WTC11 (cell line): ENCODE data around the gene EPHA2. TPM values are rescaled to one million over a fixed set of nuclear protein-coding genes. Genes with fewer than 3 reads are reported as not detected.

Experiments
- ATAC-seq: fragments of 200-7000 bp; cut with Tn5 transposase; 2 replicates; pipeline ENCODE4 v1.10.0; 2021; ENCODE audit warnings: mild to moderate bottlenecking, moderate library complexity
- CTCF ChIA-PET: fragments of 300-600 bp; sonication (Branson Sonifier 250); formaldehyde crosslinking; loops from one replicate; lab custom pipeline; 2021; ENCODE audit warnings: antibody characterized with exemption; lab: Charles Lee
- POLR2A ChIA-PET: fragments of 350-600 bp; sonication (Branson Sonifier 250); formaldehyde crosslinking; loops from one replicate; lab custom pipeline; 2021; ENCODE audit warnings: antibody characterized with exemption; lab: Charles Lee
- DNase-seq: peaks from one replicate; pipeline ENCODE4 v3.0.0; 2021; ENCODE audit warnings: low spot score
- H3K27ac Mint-ChIP-seq: 2 replicates; pipeline ENCODE4 v1.8.0; 2021; ENCODE audit warnings: mixed read lengths
- H3K27me3 Mint-ChIP-seq: 2 replicates; pipeline ENCODE4 v1.8.0; 2021; ENCODE audit warnings: low read depth, mild to moderate bottlenecking, moderate library complexity, mixed read lengths
- H3K36me3 Mint-ChIP-seq: 2 replicates; pipeline ENCODE4 v1.8.0; 2021; ENCODE audit warnings: mixed read lengths
- H3K4me1 Mint-ChIP-seq: 2 replicates; pipeline ENCODE4 v1.8.0; 2022; ENCODE audit warnings: mixed read lengths
- H3K4me3 Mint-ChIP-seq: 2 replicates; pipeline ENCODE4 v1.8.0; 2021; ENCODE audit warnings: mild to moderate bottlenecking, moderate library complexity, mixed read lengths
- H3K9me3 Mint-ChIP-seq: 2 replicates; pipeline ENCODE4 v1.8.0; 2021; ENCODE audit warnings: mixed read lengths
- CREB1 ChIP-seq: sonication (generic); formaldehyde crosslinking; IDR thresholded peaks from 2 replicates; pipeline ENCODE4 v1.8.0; 2023; ENCODE audit warnings: mild to moderate bottlenecking, missing genetic modification reagents
- FOXJ3 ChIP-seq: sonication (generic); formaldehyde crosslinking; IDR thresholded peaks from 2 replicates; pipeline ENCODE4 v1.9.0; 2021; ENCODE audit warnings: missing genetic modification reagents, mild to moderate bottlenecking, borderline replicate concordance
- FOXK1 ChIP-seq: sonication (generic); formaldehyde crosslinking; IDR thresholded peaks from 2 replicates; pipeline ENCODE4 v1.8.0; 2022; ENCODE audit warnings: mild to moderate bottlenecking, moderate library complexity, missing genetic modification reagents
- GABPB1 ChIP-seq: sonication (generic); formaldehyde crosslinking; IDR thresholded peaks from 2 replicates; pipeline ENCODE4 v1.8.1; 2023; ENCODE audit warnings: mild to moderate bottlenecking, missing genetic modification reagents
- JUN ChIP-seq: sonication (generic); formaldehyde crosslinking; IDR thresholded peaks from 2 replicates; pipeline ENCODE4 v1.8.0; 2023; ENCODE audit warnings: mild to moderate bottlenecking, missing genetic modification reagents
- MXD4 ChIP-seq: fragments of 250-450 bp; sonication (Bioruptor Pico); IDR thresholded peaks from 2 replicates; pipeline ENCODE4 v1.8.0; 2021; ENCODE audit warnings: mild to moderate bottlenecking, moderate library complexity, borderline replicate concordance
- MYBL2 ChIP-seq: sonication (generic); formaldehyde crosslinking; IDR thresholded peaks from 2 replicates; pipeline ENCODE4 v1.8.1; 2023; ENCODE audit warnings: mild to moderate bottlenecking, moderate library complexity, missing genetic modification reagents
- NFE2L1 ChIP-seq: sonication (generic); formaldehyde crosslinking; IDR thresholded peaks from 2 replicates; pipeline ENCODE4 v1.8.1; 2023; ENCODE audit warnings: missing genetic modification reagents
- NR2C2 ChIP-seq: sonication (generic); formaldehyde crosslinking; IDR thresholded peaks from 2 replicates; pipeline ENCODE4 v1.8.0; 2022; ENCODE audit warnings: mild to moderate bottlenecking, missing genetic modification reagents
- NR3C1 ChIP-seq: sonication (generic); formaldehyde crosslinking; conservative IDR thresholded peaks from 2 replicates; pipeline ENCODE4 v1.8.1; 2023; ENCODE audit warnings: low read depth, mild to moderate bottlenecking, missing genetic modification reagents
- RORB ChIP-seq: fragments of 250-450 bp; sonication (Bioruptor Pico); IDR thresholded peaks from 2 replicates; pipeline ENCODE4 v1.9.0; 2021; ENCODE audit warnings: mild to moderate bottlenecking
- SMAD3 ChIP-seq: sonication (generic); formaldehyde crosslinking; IDR thresholded peaks from 2 replicates; pipeline ENCODE4 v1.8.0; 2022; ENCODE audit warnings: missing genetic modification reagents, mild to moderate bottlenecking, borderline replicate concordance
- TEAD1 ChIP-seq: sonication (generic); formaldehyde crosslinking; IDR thresholded peaks from 2 replicates; pipeline ENCODE4 v1.8.0; 2022; ENCODE audit warnings: mild to moderate bottlenecking, missing genetic modification reagents
- ZNF138 ChIP-seq: sonication (generic); formaldehyde crosslinking; conservative IDR thresholded peaks from 2 replicates; pipeline ENCODE4 v1.8.1; 2022; ENCODE audit warnings: mild to moderate bottlenecking, moderate library complexity, missing genetic modification reagents
- ZNF219 ChIP-seq: sonication (generic); formaldehyde crosslinking; IDR thresholded peaks from 2 replicates; pipeline ENCODE4 v1.8.0; 2023; ENCODE audit warnings: missing genetic modification reagents, mild to moderate bottlenecking, borderline replicate concordance
- ZNF396 ChIP-seq: fragments of 250-450 bp; sonication (Bioruptor Pico); IDR thresholded peaks from 2 replicates; pipeline ENCODE4 v1.8.0; 2021; ENCODE audit warnings: mild to moderate bottlenecking, moderate library complexity, borderline replicate concordance
- total RNA-seq: library from RNA; stranded (reverse); gene quantifications from 3 replicates; pipeline ENCODE4 v1.2.3, GENCODE V29; 2021
- TF ChIP-seq, protein P1 (sequence below): sonication (generic); formaldehyde crosslinking; conservative IDR thresholded peaks from 2 replicates; pipeline ENCODE4 v1.8.1; 2022; ENCODE audit warnings: mild to moderate bottlenecking, missing genetic modification reagents
- TF ChIP-seq, protein P2 (sequence below): sonication (generic); formaldehyde crosslinking; IDR thresholded peaks from 2 replicates; pipeline ENCODE4 v1.8.1; 2023; ENCODE audit warnings: mild to moderate bottlenecking, missing genetic modification reagents, borderline replicate concordance
- TF ChIP-seq, protein P3 (sequence below): sonication (generic); formaldehyde crosslinking; IDR thresholded peaks from 2 replicates; pipeline ENCODE4 v1.8.0; 2022; ENCODE audit warnings: mild to moderate bottlenecking, missing genetic modification reagents
- TF ChIP-seq, protein P4 (sequence below): sonication (generic); formaldehyde crosslinking; IDR thresholded peaks from 2 replicates; pipeline ENCODE4 v1.8.0; 2022; ENCODE audit warnings: mild to moderate bottlenecking, missing genetic modification reagents
- TF ChIP-seq, protein P5 (sequence below): sonication (generic); formaldehyde crosslinking; IDR thresholded peaks from 2 replicates; pipeline ENCODE4 v1.8.1; 2022; ENCODE audit warnings: low read depth, missing genetic modification reagents, borderline replicate concordance
- TF ChIP-seq, protein P6 (sequence below): sonication (generic); formaldehyde crosslinking; IDR thresholded peaks from 2 replicates; pipeline ENCODE4 v1.8.1; 2023; ENCODE audit warnings: mild to moderate bottlenecking, missing genetic modification reagents
- TF ChIP-seq, protein P7 (sequence below): fragments of 250-450 bp; sonication (Bioruptor Pico); IDR thresholded peaks from 2 replicates; pipeline ENCODE4 v2.1.2; 2022; ENCODE audit warnings: mild to moderate bottlenecking, moderate library complexity

EPHA2 gene
- total RNA-seq, 1 experiment from 2014 or later, result 44.4 TPM

DNA sequence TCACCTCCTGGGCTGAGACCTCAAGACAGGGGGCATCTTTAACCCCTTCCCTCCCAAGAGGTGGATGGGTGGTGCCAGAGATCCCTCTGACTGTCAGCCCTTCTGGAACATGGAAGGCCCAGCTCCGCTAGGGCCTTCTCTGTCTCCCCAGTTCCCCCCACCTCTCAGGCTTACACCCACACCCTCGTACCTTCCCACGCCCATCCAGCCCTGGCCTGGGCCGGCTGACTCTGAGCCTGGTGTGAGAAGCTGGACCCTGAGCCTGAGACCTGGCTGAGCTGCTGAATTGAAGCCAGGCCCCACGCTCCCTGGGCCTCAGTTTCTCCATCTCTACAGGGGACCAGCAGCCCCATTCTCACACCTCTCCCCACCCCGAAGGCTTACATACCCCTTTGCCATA lies 5.4 kb downstream of the EPHA2 start (continued):
- TF ChIP-seq NR2C2 (CRISPR knock-in tag), result no peak
- no peak for TF ChIP-seq ZNF138 (CRISPR knock-in tag)
- TF ChIP-seq, protein P1, sequence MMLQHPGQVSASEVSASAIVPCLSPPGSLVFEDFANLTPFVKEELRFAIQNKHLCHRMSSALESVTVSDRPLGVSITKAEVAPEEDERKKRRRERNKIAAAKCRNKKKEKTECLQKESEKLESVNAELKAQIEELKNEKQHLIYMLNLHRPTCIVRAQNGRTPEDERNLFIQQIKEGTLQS (CRISPR knock-in tag), result no peak

DNA sequence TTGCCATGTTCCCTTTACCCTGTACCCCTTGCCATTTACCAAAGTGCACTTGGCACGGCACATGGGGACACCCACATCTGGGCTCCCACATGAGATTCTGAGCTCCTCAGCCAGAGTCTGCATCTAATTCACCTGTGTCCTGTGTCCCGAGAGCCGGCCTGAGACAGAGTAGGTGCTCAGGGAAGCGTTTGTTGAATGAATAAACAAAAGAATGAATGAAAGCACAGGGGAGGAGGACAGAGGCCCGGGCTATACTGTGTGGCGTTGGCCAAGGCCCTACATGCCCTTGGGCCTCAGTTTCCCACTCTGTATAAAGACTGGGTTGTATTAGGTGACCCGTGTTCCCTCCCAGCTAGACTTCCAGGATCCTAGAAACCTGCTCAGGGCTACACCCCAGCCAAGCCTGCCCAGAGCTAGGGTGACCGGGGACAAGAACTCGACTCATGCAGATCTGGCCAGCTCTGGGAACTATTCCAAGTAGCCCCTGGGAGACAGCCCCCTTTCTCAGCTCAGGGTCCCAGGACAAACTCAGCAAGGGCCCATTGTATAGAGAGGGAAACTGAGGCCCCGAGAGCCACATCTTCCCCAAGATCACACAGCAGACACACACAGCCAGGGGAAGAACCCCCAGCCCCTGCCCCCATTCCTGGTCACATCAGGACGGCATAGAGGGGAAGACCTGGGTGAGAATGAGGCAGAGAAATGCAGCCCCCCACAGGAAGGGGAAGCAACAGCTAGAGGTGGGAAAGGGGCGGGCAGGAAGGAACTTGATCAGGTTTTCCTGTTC lies 6.0 kb downstream of the EPHA2 start:
- Mint-ChIP-seq H3K9me3 (no peaks in the 10 kb centered on the region), H3K36me3 (peaks cover 25% of the 10 kb centered on the region), H3K27me3 (no peaks in the 10 kb centered on the region), H3K4me1 (peaks cover 66% of the 10 kb centered on the region), H3K4me3 (no peak overlapping the region), H3K27ac (no peak overlapping the region)
- ATAC-seq (no peak), DNase-seq (no peak)
- ChIA-PET POLR2A (interaction anchor here (1.0 kb wide), 1 partner anchor 32 kb away, joined by 3 read pairs; no protein-coding TSS in a partner anchor), CTCF (interaction anchor here (1.1 to 14.1 kb wide), 2 partner anchors 40 to 69 kb away, joined by 3 to 204 read pairs; no protein-coding TSS in a partner anchor)
- TF ChIP-seq RORB (CRISPR knock-in tag) (no peak), FOXK1 (CRISPR knock-in tag) (no peak), TEAD1 (CRISPR knock-in tag) (no peak), MYBL2 (CRISPR knock-in tag) (no peak)

DNA sequence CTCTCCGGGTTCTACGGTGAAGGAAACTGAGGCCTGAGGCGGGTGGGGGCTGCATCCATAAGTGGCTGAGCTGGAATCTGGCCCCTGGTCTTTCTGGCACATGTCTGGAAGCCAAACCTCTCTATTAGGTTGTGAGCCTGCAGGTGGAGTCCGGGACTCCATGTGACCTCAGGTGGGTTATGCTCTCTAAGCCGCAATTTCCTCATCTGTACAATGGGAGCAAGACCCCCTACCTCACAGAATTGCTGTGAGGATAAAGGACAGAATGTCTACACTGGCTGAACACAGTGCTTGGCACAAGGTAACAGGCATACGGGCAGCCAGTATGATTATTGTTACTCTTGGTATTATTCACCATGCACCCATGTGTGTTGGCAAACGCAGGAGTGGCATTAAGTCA lies 6.7 kb downstream of the EPHA2 start:
- ChIA-PET POLR2A (no interaction called here), CTCF (interaction anchor here (14.1 kb wide), 1 partner anchor 68 kb away, joined by 204 read pairs; no protein-coding TSS in a partner anchor)
- Mint-ChIP-seq H3K27ac (no peak overlapping the region; the same call in 1 of the 2 replicates), H3K4me1 (peaks cover 70% of the 10 kb centered on the region), H3K4me3 (no peak overlapping the region), H3K9me3 (no peaks in the 10 kb centered on the region), H3K36me3 (peaks cover 30% of the 10 kb centered on the region), H3K27me3 (no peaks in the 10 kb centered on the region)
- ATAC-seq, result no peak
- TF ChIP-seq MYBL2 (CRISPR knock-in tag) (no peak), SMAD3 (CRISPR knock-in tag) (no peak), MXD4 (CRISPR knock-in tag) (no peak), NFE2L1 (no peak), FOXJ3 (CRISPR knock-in tag) (no peak), FOXK1 (CRISPR knock-in tag) (no peak), GABPB1 (no peak), NR3C1 (no peak), JUN (CRISPR knock-in tag) (no peak), ZNF396 (CRISPR knock-in tag) (no peak), ZNF219 (no peak), CREB1 (CRISPR knock-in tag) (no peak)
- TF ChIP-seq, protein P2, sequence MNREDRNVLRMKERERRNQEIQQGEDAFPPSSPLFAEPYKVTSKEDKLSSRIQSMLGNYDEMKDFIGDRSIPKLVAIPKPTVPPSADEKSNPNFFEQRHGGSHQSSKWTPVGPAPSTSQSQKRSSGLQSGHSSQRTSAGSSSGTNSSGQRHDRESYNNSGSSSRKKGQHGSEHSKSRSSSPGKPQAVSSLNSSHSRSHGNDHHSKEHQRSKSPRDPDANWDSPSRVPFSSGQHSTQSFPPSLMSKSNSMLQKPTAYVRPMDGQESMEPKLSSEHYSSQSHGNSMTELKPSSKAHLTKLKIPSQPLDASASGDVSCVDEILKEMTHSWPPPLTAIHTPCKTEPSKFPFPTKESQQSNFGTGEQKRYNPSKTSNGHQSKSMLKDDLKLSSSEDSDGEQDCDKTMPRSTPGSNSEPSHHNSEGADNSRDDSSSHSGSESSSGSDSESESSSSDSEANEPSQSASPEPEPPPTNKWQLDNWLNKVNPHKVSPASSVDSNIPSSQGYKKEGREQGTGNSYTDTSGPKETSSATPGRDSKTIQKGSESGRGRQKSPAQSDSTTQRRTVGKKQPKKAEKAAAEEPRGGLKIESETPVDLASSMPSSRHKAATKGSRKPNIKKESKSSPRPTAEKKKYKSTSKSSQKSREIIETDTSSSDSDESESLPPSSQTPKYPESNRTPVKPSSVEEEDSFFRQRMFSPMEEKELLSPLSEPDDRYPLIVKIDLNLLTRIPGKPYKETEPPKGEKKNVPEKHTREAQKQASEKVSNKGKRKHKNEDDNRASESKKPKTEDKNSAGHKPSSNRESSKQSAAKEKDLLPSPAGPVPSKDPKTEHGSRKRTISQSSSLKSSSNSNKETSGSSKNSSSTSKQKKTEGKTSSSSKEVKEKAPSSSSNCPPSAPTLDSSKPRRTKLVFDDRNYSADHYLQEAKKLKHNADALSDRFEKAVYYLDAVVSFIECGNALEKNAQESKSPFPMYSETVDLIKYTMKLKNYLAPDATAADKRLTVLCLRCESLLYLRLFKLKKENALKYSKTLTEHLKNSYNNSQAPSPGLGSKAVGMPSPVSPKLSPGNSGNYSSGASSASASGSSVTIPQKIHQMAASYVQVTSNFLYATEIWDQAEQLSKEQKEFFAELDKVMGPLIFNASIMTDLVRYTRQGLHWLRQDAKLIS (CRISPR knock-in tag), result no peak
- TF ChIP-seq, protein P3, sequence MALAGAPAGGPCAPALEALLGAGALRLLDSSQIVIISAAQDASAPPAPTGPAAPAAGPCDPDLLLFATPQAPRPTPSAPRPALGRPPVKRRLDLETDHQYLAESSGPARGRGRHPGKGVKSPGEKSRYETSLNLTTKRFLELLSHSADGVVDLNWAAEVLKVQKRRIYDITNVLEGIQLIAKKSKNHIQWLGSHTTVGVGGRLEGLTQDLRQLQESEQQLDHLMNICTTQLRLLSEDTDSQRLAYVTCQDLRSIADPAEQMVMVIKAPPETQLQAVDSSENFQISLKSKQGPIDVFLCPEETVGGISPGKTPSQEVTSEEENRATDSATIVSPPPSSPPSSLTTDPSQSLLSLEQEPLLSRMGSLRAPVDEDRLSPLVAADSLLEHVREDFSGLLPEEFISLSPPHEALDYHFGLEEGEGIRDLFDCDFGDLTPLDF (CRISPR knock-in tag), result no peak
- TF ChIP-seq, protein P4, sequence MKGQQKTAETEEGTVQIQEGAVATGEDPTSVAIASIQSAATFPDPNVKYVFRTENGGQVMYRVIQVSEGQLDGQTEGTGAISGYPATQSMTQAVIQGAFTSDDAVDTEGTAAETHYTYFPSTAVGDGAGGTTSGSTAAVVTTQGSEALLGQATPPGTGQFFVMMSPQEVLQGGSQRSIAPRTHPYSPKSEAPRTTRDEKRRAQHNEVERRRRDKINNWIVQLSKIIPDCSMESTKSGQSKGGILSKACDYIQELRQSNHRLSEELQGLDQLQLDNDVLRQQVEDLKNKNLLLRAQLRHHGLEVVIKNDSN (CRISPR knock-in tag), result no peak
- TF ChIP-seq, protein P5, sequence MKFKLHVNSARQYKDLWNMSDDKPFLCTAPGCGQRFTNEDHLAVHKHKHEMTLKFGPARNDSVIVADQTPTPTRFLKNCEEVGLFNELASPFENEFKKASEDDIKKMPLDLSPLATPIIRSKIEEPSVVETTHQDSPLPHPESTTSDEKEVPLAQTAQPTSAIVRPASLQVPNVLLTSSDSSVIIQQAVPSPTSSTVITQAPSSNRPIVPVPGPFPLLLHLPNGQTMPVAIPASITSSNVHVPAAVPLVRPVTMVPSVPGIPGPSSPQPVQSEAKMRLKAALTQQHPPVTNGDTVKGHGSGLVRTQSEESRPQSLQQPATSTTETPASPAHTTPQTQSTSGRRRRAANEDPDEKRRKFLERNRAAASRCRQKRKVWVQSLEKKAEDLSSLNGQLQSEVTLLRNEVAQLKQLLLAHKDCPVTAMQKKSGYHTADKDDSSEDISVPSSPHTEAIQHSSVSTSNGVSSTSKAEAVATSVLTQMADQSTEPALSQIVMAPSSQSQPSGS (CRISPR knock-in tag), result no peak
- TF ChIP-seq, protein P6, sequence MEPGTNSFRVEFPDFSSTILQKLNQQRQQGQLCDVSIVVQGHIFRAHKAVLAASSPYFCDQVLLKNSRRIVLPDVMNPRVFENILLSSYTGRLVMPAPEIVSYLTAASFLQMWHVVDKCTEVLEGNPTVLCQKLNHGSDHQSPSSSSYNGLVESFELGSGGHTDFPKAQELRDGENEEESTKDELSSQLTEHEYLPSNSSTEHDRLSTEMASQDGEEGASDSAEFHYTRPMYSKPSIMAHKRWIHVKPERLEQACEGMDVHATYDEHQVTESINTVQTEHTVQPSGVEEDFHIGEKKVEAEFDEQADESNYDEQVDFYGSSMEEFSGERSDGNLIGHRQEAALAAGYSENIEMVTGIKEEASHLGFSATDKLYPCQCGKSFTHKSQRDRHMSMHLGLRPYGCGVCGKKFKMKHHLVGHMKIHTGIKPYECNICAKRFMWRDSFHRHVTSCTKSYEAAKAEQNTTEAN (CRISPR knock-in tag), result no peak
- TF ChIP-seq, protein P7, sequence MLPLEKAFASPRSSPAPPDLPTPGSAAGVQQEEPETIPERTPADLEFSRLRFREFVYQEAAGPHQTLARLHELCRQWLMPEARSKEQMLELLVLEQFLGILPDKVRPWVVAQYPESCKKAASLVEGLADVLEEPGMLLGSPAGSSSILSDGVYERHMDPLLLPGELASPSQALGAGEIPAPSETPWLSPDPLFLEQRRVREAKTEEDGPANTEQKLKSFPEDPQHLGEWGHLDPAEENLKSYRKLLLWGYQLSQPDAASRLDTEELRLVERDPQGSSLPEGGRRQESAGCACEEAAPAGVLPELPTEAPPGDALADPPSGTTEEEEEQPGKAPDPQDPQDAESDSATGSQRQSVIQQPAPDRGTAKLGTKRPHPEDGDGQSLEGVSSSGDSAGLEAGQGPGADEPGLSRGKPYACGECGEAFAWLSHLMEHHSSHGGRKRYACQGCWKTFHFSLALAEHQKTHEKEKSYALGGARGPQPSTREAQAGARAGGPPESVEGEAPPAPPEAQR, result no peak
- no peak for DNase-seq
